ENCODE measurements around the gene SLC35F6. TPM values are rescaled to one million over a fixed set of nuclear protein-coding genes. Genes with fewer than 3 reads are reported as not detected.

The SLC35F6 gene
- polyA plus RNA-seq, 1 donor (not counting 4 experiments of a cell fraction or from before 2014, with no cell fraction given): 25.7 TPM

GRCh38 chr2:26818255-26818654 lies 54.2 kb downstream of the SLC35F6 start:
- FAIRE-seq: no peak
- Histone ChIP-seq H3K9me1 (ENCODE audit: control insufficient read depth, extremely low read depth, insufficient read depth, low read length) (no peaks in the 10 kb centered on the region), H3K36me3 (ENCODE audit: control insufficient read depth in 2 of 2, extremely low read depth in 1 of 2, insufficient read depth in 2 of 2, low read length in 2 of 2) (no peaks in the 10 kb centered on the region), H3K4me2 (ENCODE audit: control insufficient read depth, extremely low read depth, insufficient read depth, low read depth, low read length) (no peak overlapping the region), H3K9ac (ENCODE audit: control insufficient read depth, extremely low read depth, insufficient read depth, low read length) (no peak overlapping the region), H3K9me3 (ENCODE audit: control insufficient read depth, low read depth, low read length) (no peaks in the 10 kb centered on the region), H4K20me1 (ENCODE audit: control insufficient read depth, extremely low read depth, insufficient read depth, low read length) (no peaks in the 10 kb centered on the region), H2AFZ (ENCODE audit: control insufficient read depth, low read length) (no peak overlapping the region), H3K4me3 (ENCODE audit: control insufficient read depth in 2 of 3, extremely low read depth in 1 of 3, insufficient read depth in 2 of 3, low read depth in 1 of 3, low read length in 3 of 3) (no peak overlapping the region), H3K4me1 (ENCODE audit: control insufficient read depth, extremely low read depth, insufficient read depth, low read length) (no peaks in the 10 kb centered on the region), H3K79me2 (ENCODE audit: control insufficient read depth, insufficient read depth, low read length) (no peaks in the 10 kb centered on the region), H3K27me3 (ENCODE audit: control insufficient read depth, extremely low read depth, insufficient read depth, low read length) (peaks cover 4% of the 10 kb centered on the region), H3K27ac (ENCODE audit: control insufficient read depth, insufficient read depth, low read length) (no peak overlapping the region)
- no peak for DNase-seq (ENCODE audit: low read depth, low spot score)
- no peak for TF ChIP-seq CTCF (optimal IDR thresholded peaks at IDR 0.05 in 1 of 3, IDR thresholded peaks at IDR 0.05 in 1 of 3, conservative IDR thresholded peaks at IDR 0.05 in 1 of 3; ENCODE audit: extremely low read depth in 1 of 3, insufficient read depth in 2 of 3, low read length in 3 of 3)
- no peak for TF ChIP-seq EZH2 (IDR thresholded peaks at IDR 0.05; ENCODE audit: low read length)
- dilution Hi-C loops (cut with MboI; ENCODE audit: extremely low pct_ligation_motif_present, low sequenced_read_pairs): no loop called here

- H3K27ac ChIP-seq (ENCODE audit: control insufficient read depth, insufficient read depth, low read length): no peak overlapping the region
- no peak for FAIRE-seq
- TF ChIP-seq CTCF (optimal IDR thresholded peaks at IDR 0.05 in 1 of 3, IDR thresholded peaks at IDR 0.05 in 1 of 3, conservative IDR thresholded peaks at IDR 0.05 in 1 of 3; ENCODE audit: extremely low read depth in 1 of 3, insufficient read depth in 2 of 3, low read length in 3 of 3) (no peak), EZH2 (IDR thresholded peaks at IDR 0.05; ENCODE audit: low read length) (no peak)
These were observed 54.9 kb downstream of the SLC35F6 start for GRCh38 chr2:26818972-26819371.

More at GRCh38 chr2:26818972-26819371, 54.9 kb downstream of the SLC35F6 start:
- H2AFZ ChIP-seq (ENCODE audit: control insufficient read depth, low read length): no peak overlapping the region
- no peak overlapping the region for H3K9ac ChIP-seq (ENCODE audit: control insufficient read depth, extremely low read depth, insufficient read depth, low read length)
- H3K36me3 ChIP-seq (ENCODE audit: control insufficient read depth in 2 of 2, extremely low read depth in 1 of 2, insufficient read depth in 2 of 2, low read length in 2 of 2): no peaks in the 10 kb centered on the region
- dilution Hi-C loops (cut with MboI; ENCODE audit: extremely low pct_ligation_motif_present, low sequenced_read_pairs): no loop called here
- H3K27me3 ChIP-seq (ENCODE audit: control insufficient read depth, extremely low read depth, insufficient read depth, low read length): peaks cover 4% of the 10 kb centered on the region
- H3K4me1 ChIP-seq (ENCODE audit: control insufficient read depth, extremely low read depth, insufficient read depth, low read length): no peaks in the 10 kb centered on the region
- no peak overlapping the region for H3K4me2 ChIP-seq (ENCODE audit: control insufficient read depth, extremely low read depth, insufficient read depth, low read depth, low read length)
- no peak for DNase-seq (ENCODE audit: low read depth, low spot score)
- H4K20me1 ChIP-seq (ENCODE audit: control insufficient read depth, extremely low read depth, insufficient read depth, low read length): no peaks in the 10 kb centered on the region
- no peak overlapping the region for H3K4me3 ChIP-seq (ENCODE audit: control insufficient read depth in 2 of 3, extremely low read depth in 1 of 3, insufficient read depth in 2 of 3, low read depth in 1 of 3, low read length in 3 of 3)
- H3K9me1 ChIP-seq (ENCODE audit: control insufficient read depth, extremely low read depth, insufficient read depth, low read length): no peaks in the 10 kb centered on the region
- no peaks in the 10 kb centered on the region for H3K79me2 ChIP-seq (ENCODE audit: control insufficient read depth, insufficient read depth, low read length)
- H3K9me3 ChIP-seq (ENCODE audit: control insufficient read depth, low read depth, low read length): no peaks in the 10 kb centered on the region

All from keratinocyte (primary cell).